GM18508 (cell line): ENCODE results near the gene OVCH2.
A peak's percentile ranks its signal among the peaks of the same experiment; 100 is the strongest.
"Not testable (repeated sequence)": the region's sequence is repeated elsewhere in the genome, so short reads cannot be mapped to it uniquely, and the experiment has no call there.

ENCODE experiments used
- ATAC-seq: cut with Tn5 transposase; IDR thresholded peaks from one replicate; pipeline ENCODE4 v1.9.1; 2021; ENCODE audit warnings: moderate number of reproducible peaks; ENCODE audit not compliant: insufficient read depth, unreplicated experiment

The OVCH2 gene

DNA sequence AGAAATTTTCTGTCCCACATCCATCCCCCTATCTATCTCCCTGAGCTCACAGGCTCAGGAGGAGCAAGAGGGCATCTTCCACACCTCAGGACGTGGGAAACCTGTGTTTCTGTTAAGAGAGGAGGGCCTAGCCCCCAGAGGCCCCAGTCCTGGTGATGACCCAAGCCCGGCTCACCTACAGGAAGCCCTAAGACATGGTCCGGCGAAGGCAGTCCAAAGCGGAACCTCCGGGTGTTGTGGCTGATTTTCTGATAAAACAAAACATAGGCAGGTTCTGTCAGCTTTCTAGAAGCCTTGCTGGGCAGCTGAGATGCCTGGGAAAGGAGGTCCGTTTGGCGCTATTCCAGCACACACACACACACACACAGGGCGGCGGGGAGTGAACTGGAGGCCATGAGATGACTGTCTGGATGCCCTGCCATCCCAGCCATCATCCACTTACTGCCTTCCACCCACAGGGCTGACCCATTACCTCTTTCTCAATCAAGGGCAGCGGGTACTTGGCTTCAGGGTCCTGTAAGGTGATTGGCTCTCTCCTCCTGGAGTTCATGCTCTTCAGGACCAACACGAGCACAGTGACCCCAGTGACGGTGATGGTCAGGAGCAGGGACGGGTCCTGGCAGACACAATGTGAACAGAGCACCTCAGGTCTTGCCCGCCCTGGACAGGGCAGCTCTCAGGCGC lies 33.9 kb downstream of the OVCH2 start:
- no peak for ATAC-seq

DNA sequence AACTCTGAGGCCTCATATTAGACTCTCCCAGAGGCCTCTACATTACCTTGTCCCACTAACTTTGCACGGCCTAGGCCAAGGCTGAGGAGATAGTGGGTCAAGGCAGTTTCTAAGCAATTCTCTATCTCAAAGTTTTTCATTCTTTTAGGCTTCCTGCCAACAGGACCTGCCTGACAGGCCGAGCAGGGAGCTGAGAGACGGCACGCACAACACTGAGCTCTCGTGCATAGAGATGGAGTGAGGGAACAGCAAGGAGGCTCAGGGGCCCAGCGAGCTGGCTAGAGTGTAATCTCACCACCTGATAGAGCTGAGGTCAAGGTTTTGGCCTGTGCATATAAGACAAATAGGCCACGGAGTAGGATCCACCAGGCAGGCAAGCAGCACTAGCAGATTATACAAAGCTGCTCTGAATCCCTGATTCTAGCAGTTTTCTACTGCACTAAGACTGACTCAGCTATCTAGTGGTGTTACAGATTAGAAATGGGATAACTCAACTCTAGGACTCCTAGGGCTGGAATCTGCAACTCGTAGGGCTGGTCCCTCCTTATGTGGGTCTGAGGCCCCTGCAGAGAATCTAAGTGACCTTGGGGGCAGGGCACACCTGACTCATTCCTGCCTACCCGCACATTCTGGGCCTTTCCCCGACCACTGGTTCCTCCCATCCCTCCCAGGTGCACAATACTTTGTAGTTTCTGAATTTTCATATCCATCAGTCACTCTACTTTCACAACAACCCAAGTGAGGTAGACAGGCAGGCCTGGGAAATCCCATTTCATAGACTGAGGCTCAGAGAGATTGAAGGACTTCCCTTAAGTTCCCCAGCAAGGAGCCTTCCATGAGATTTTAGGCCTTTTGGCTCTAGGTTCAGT lies 34.7 kb downstream of the OVCH2 start:
- peak; percentile 79 for ATAC-seq

DNA sequence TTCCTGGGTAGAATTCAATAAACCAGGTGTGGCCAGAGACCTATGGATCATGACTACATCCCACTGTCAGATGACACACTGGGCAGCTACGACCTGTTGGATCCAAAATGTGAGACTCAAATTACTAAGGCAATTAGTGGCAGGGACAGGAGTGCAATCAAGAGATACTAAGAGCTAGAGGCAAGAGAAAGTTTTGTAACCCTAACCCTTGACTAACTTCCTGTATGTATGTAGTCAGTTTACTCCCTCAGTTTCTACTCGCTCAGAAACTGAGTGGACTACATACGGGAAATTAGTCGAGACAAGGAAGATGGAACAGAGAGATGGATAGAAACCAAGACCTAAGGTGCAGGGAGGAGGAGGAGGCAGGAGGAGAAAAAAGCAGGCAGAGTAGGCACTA lies 35.6 kb downstream of the OVCH2 start:
- ATAC-seq = no peak

DNA sequence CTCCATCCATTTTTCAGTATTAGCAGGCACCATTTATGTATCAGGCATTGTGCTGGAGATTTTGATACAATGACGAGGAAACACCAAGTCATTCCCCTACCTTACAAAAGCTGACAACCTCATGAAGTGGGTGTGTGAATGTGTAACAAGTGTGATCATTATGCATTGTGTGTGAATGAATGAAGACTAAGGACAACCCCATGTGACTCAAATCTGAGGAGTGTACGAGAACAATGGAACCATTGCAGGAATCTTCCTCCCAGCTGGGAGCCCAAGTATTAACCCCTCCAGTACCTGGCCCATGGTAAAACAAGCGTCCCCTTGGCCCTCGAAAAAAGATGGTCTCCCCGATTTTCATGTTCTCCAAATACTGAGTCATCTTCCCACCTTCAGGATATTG lies 37.4 kb downstream of the OVCH2 start:
- ATAC-seq = no peak

DNA sequence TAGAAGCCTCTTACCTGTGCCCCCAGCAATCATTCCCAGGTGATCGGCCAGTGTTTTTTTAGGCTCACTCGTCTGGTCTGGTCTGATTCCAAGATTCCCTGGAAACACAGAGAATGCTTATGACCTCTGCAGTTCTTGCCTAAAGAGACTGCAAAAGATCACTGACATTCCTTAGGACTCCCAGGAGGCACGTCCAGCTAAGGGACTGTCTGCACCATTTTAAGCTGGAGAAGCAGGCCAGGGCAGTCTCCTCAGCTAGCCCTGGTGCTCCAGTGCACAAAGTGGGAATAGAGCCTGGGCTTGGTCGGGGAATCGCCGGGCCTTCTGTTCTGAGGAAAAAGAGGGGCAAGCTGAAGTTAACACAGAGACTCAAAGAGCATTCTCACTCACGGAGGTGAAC lies 37.8 kb downstream of the OVCH2 start:
- no peak for ATAC-seq

DNA sequence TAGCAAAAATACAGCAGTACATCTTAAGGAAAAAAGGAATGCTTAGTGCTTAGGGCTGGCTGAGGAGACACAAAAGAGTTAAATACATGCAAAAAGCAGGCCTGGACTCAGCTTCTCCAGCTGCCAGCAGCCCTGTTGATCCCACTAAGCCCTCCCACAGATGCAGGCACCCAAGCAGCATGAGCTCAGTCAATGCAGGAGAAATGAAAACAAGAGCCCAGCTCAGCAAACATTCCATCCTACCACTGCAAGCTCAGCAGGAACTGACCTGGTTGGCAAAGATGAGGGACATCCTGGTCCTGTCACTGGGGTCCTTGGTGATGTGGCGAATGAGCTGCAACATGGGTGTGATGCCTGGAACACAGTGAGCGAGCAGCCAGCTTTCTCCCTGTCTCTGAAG lies 38.8 kb downstream of the OVCH2 start:
- ATAC-seq = no peak

DNA sequence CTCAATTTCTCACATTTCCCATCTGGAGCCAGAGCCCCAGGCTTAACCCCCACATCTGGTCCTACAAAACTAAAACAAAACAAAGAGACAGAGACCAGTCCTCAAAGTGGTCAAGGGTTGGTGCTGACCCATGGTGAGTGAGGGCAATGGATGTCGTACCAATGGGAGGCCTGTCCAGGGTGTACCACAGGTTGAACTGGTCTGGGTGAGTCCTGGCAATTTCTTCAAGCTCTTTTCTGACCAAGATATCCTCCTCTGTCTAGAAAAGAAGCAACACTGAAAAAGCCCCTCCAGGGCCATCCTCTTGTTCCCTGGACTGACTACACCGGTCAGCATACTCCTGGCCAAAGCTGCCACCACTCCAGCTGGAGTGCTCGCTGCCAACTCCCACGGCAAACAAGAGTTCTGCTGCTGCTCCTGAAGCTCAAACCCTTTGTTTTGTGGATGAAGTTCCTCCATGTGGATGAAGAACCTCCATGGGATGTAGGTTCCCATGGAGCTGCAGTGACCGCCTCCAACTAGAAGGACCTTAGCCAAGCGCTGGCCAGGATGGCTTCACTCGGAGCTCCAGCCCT lies 39.9 kb downstream of the OVCH2 start:
- no peak for ATAC-seq

DNA sequence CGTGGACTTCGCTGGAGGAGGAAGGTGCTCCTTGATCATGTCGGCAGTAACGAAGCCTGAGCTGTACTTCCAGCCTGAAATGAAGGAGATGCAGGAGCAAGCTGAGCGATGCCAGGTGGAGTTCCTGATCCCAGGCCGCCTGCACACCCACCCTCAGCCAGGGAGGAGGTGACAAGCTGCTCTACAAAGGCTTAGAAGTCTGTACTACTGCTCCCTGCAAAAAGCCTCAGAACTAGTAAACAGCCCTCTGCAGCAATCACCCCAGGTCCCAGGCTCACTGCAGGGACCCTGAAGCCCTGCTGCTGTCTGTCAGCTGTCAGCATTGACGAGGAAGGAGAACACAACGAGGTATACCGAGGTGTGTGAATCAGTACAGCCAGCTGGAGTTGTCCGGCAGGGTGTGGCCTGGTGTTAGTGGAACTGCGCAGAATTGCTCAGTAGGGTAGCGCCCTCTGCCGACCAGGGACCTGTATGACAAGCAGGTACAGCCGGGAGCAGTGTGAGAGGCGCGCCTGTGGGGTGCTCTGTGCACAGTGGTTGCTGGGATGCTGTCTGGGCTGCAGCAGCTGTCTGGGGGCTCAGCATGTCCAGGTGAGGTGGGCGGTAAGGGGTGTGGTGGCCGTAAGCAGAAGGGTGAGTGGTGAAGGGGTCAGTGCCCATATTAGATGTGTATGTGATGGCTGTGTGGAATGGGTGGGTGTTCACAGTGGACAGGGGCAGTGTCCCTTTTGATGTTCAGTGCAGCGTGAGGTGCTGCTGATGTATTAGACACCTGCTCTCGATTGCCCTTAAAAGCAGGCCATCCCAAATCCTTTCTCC lies 40.6 kb downstream of the OVCH2 start:
- ATAC-seq = peak; percentile 94

DNA sequence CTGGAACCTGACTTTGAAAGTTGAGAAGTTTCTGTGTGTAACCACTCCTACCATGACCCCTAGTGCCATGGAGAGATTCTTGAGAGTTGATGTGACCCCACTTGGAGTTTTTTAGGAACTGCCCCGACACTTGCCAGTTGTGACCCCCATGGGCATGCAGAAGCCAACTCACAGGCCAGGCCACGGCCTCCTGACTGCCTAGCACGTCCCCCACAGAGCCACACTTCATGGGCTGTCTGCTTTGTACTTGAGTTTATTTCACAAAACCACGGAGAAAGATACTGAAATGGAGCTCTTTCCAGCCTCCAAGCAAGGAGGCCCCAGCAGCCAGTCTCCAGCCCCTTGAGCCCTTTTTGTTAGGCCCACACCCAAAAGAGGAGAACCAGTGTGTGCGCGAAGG lies 41.4 kb downstream of the OVCH2 start:
- no peak for ATAC-seq

DNA sequence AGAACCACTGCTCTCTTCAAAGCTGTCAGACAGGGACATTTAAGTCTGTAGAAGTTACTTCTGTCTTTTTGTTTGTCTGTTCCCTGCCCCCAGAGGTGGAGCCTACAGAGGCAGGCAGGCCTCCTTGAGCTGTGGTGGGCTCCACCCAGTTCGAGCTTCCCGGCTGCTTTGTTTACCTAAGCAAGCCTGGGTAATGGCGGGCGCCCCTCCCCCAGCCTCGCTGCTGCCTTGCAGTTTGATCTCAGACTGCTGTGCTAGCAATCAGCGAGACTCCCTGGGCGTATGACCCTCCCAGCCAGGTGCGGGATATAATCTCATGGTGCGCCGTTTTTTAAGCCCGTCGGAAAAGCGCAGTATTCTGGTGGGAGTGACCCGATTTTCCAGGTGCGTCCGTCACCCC lies 42.7 kb downstream of the OVCH2 start:
- not testable (repeated sequence) for ATAC-seq

DNA sequence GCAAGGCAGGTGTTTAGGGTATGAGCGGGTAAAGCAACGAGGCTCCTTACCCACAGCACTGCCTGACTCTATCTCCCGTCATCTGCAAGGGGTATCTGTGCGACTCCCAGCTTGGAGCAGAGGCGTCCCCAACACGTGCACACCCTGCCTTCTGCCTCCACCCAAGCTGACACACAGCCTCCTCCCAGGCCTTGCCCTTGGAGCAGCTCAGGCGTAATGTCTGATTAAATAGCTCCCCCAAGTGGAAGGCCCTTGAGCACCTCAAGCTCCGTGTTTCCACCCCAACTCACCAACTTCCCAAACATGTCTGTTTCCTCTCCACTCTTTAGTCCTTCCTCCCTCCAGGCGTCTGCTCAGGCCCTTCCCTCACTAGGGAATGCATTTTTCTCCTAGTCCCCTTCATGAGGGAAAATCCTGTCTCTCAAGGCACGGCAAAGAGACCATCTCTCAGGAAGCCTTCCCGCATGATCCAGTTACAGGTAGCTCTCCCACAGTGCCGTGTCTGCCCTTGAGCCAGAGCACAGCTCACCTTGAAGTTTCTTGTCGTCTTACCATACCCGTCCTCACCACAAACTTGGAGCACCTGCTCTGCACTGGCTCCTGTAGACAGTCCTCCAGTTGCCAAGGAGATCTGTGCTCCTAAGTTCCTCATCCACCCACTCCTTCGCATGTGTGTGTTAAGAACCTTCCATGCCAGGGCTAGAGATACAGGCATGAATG lies 48.8 kb downstream of the OVCH2 start:
- ATAC-seq = no peak

DNA sequence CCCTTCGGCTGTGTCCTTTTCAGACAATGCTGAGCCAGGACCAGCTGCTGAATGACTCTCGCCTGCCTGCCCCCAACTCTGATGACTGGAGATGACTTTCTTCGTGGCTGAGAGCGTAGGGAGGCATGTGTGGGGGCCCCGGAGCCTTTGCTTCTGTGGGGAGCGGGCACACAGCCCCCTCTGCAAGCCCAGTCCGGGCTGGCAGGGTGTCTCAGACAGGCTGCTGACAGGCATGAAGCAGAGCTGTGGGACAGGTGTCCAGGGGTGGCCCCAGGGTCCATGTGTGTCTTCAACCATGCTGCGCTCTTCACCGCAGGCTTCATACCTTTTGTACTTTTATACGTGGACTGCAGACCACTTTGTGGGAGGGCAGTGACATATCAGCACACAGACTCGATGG lies 49.6 kb downstream of the OVCH2 start:
- ATAC-seq = no peak

DNA sequence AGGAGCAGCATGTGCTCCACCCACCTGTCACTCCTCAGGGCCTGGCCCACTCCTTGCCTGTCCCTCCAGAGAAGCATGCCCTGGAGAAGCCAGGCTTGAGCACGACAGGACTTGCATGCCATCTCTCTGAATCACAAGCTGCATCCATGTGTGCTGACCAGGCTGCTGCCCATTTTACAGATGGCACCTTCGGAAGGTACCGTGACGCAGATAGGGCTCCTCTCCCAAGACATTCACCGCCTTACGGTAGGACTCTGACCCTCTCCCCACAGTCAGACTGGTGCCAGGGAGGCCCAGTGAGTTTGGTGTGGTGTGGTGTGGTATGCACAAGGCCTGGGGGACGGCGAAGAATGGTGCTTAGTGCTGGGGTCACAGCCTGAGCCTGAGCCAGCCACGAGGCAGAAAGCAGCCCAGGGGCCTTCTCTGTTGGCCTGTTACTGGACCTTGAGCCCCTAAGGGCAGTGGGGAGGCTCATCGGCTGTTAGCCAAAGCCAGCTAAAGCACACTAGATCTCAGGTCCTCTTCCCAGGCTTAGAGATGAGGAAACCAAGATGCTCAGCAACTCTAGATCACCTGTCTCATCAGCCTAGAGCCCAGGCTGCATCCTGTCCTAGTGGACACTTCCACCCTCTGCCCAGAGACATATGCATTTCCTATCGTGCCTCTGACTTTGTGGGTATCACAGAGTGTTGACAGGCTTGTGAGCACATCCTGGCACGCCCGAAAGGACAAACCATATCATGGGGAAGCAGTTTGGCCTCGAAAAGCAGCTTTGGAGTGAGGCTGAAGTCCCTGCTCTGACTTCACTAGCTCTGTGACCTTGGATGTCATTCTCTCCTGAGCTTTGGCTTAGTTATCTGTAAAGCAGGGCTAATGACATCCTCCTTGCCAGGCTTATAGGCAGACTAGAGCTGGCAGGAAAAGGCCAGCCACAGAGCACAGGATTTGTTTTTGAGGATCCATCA lies 50.7 kb downstream of the OVCH2 start:
- no peak for ATAC-seq

DNA sequence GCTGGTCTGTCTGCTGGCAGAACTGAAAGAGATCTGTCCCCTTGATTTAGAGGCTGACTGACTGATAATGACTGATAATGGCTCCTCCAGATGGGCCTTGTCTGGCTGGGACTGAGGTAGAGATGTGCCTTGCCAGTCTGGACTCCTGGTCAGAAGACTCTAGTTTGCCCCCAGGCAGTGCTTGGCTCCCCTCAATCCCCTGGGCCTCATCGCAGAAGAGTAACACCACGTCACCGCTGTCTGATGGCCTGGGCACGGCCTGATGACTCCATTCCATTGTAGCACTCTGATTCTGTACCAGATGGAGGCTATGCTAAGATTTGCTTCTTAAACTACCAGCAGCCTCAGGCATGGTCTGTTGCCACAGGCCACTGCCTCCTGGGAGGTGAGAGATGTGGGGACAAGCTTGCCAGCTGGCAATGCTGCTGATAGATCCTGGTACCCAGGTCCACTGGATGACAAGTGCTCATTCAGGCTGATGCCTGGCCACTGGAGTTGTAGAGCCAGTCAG lies 52.0 kb downstream of the OVCH2 start:
- ATAC-seq = no peak

DNA sequence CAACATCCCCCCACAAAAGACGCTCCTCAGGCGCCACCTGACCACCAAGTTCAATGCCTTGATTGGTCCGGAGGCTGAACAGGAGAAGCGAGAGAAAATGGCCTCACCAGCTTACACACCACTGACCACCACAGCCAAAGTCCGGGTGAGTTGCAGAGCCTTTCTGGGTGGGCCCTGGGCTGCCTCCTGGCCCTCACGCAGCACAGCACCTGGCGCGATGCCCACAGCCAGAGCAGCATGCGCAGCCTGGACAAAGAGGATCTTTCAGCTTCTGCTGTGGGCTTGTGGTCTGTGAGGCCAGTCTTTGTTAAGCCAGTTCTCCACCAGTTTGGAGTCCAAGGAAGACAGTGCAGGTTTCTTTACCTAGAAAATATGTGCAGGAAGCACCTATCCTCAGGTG lies 54.6 kb downstream of the OVCH2 start:
- ATAC-seq = no peak

DNA sequence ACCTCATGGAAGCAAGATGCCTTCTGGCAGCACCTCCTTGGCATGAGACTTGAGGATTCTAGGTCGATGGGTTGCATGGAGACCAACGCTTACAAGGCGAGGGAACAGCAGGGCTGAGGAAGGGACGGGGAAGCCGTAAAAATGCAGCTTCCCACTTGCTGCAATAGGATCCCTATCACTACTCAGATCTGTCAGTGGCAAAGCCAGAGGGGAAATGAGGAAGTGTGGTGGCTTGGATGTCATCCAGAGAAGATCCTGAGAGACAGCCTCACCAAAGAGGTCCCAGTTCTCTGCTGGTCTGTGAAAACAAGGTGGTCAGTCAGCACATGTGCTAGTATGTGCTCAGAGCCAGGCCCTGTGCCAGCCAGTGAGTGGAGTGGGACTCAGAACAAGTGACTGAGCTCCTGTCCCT lies 55.1 kb downstream of the OVCH2 start:
- no peak for ATAC-seq

DNA sequence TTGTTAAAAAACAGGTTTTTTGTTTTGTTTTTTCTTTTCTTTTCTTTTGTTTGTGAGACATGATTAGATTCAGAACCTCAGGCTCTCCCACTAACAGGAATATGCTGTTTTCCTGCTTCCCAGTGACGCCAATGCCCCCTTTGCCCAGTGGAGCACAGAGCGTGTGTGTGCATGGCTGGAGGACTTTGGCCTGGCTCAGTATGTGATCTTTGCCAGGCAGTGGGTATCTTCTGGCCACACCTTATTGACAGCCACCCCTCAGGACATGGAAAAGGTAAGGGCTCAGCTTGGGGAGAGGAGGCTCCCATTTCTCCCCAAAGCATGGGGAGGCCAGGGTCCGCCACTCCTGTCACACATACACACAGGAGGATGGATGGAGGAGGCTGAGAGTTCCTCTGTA lies 58.0 kb downstream of the OVCH2 start:
- ATAC-seq = no peak

DNA sequence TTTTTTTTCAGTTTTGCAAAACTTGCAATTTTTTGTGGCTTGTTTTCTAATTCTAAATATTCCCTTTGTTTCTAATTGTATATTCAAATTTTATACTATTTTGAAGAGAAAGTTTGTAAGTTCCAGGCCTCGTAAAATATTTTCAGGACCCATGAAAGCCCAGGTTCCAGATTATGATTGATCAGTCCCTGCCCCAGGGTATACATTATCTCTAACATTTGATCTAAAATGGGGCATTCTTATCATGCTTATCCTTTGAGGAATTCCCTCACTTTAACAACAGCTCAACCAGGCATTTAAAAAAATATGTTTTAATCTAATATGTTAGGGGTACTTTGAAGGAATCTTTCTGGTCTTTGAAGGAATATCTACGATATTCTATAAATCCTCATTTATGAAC lies 59.4 kb downstream of the OVCH2 start:
- no peak for ATAC-seq

DNA sequence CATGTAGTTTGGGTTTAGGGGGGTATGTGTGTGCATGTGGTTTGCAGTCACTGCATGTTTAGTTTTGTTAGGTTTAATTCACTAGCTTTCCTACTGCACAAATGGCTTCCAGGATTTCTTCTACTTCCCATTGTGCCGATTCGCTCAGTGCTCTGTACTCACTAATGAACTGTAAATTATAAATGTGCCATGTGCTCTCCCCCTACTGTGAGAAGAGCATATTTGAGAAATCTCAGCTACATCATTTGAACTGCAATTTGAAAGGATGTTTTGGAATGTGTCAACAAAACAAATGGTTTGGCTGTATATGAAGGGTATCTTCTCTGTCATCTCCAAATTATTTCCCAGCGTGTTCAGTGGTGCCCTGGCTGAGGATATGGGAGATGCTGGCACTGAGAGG lies 61.1 kb downstream of the OVCH2 start:
- no peak for ATAC-seq
